ENCODE data around the gene CLPSL1. TPM values are rescaled to one million over a fixed set of nuclear protein-coding genes. Genes with fewer than 3 reads are reported as not detected.
A peak's percentile ranks its signal among the peaks of the same experiment; 100 is the strongest.

CLPSL1 gene
- total RNA-seq, 1 experiment from 2014 or later, result not detected

- H3F3A ChIP-seq (ENCODE audit: insufficient read depth, low read depth), result peaks cover 8% of the 10 kb centered on the region; the same call in 1 of the 2 replicates
- H3K9me3 ChIP-seq (ENCODE audit: insufficient read depth, low read depth), result no peaks in the 10 kb centered on the region
- H3K9me2 ChIP-seq (ENCODE audit: insufficient read depth), result no peaks in the 10 kb centered on the region
- no peak overlapping the region for H3K4me2 ChIP-seq
- ChIA-PET POLR2A (ENCODE audit: unreplicated experiment) (no interaction called here), CTCF (no interaction called here)
- intact Hi-C loops (cut with micrococcal nuclease; ENCODE audit: unreplicated experiment), result no loop called here
- no peaks in the 10 kb centered on the region for H3K27me3 ChIP-seq (ENCODE audit: insufficient read depth, low read depth)
- H3K27ac ChIP-seq, result no peak overlapping the region
- no peak overlapping the region for H3K4me3 ChIP-seq
- TF ChIP-seq CTCF (conservative IDR thresholded peaks at IDR 0.05) (no peak), EZH2 (IDR thresholded peaks at IDR 0.05; ENCODE audit: low read depth) (no peak)
- no TSS peak for BruUV-seq (replicated peaks)
- H3K79me2 ChIP-seq (ENCODE audit: low read depth), result no peaks in the 10 kb centered on the region
- no peak for DNase-seq
- no peaks in the 10 kb centered on the region for H4K20me1 ChIP-seq (ENCODE audit: insufficient read depth)
- no peaks in the 10 kb centered on the region for H3K36me3 ChIP-seq (ENCODE audit: low read depth)
- peaks cover 19% of the 10 kb centered on the region for H3K4me1 ChIP-seq (replicated peaks; ENCODE audit: insufficient read depth)
- no peak overlapping the region for H2AFZ ChIP-seq
Measured at GRCh38 chr6:35774116-35774794, 6.6 kb upstream of the CLPSL1 start.

GRCh38 chr6:35775031-35775430, 5.8 kb upstream of the CLPSL1 start:
- peaks cover 8% of the 10 kb centered on the region; the same call in 1 of the 2 replicates for H3F3A ChIP-seq (ENCODE audit: insufficient read depth, low read depth)
- no peaks in the 10 kb centered on the region for H3K36me3 ChIP-seq (ENCODE audit: low read depth)
- no peaks in the 10 kb centered on the region for H3K79me2 ChIP-seq (ENCODE audit: low read depth)
- POLR2A ChIA-PET (ENCODE audit: unreplicated experiment), result no interaction called here
- H3K4me3 ChIP-seq, result no peak overlapping the region
- TF ChIP-seq EZH2 (IDR thresholded peaks at IDR 0.05; ENCODE audit: low read depth), result no peak
- TF ChIP-seq CTCF (conservative IDR thresholded peaks at IDR 0.05), result no peak
- DNase-seq, result no peak
- H4K20me1 ChIP-seq (ENCODE audit: insufficient read depth), result no peaks in the 10 kb centered on the region
- no TSS peak for BruUV-seq (replicated peaks)
- no peak overlapping the region for H3K4me2 ChIP-seq
- H3K9me2 ChIP-seq (ENCODE audit: insufficient read depth), result no peaks in the 10 kb centered on the region
- peaks cover 19% of the 10 kb centered on the region for H3K4me1 ChIP-seq (replicated peaks; ENCODE audit: insufficient read depth)
- H3K27ac ChIP-seq, result no peak overlapping the region
- CTCF ChIA-PET, result no interaction called here
- intact Hi-C loops (cut with micrococcal nuclease; ENCODE audit: unreplicated experiment), result no loop called here
- H3K27me3 ChIP-seq (ENCODE audit: insufficient read depth, low read depth), result no peaks in the 10 kb centered on the region
- no peaks in the 10 kb centered on the region for H3K9me3 ChIP-seq (ENCODE audit: insufficient read depth, low read depth)
- H2AFZ ChIP-seq, result no peak overlapping the region

DNA sequence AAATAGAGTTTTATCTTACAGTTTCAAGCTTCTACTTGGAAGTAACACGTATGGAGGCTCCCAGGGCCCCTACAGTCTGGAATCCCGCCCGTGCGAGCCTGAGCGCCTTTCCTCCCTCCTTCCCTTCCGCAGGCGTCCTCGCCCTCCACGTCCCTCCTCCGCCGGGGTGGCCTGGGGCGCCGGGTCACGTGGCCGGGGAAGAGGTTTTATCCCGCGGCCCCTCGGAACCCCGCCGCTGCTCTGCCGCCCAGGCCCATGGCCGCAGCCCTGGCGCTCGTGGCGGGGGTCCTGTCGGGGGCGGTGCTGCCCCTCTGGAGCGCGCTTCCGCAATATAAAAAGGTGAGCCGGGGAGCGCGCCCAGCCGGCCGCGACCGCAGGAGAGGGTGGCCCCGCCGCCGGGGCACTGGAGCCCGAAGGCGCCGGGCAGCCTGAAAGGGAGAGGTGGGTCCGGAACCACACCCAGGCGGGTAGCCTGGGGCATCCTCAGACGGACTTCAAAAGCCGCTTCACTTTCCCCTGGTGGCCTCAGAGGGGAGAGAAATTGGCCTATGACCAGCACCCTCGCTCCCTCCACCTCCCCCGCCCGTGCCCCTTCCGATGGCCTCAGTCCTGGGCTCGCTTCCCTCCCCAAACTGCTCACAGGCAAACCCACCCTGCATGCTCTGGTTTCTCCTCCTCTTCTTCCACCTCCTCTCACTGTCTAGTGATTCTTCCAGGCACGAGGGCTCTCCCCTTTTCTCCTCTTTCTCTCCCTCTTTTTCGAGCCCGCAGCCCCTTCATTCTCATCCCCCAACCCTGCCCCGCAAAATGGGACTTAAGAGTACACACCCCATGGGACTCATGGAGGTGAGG, 4.2 kb upstream of the CLPSL1 start, which contains the start of gene CLPSL2:
Gene CLPSL2 (plus strand): TSS at position 235 of the 852 bp plus-strand sequence. CDS start 21 bp downstream, at position 256.
- CTCF ChIA-PET, result interaction anchor here (0.5 kb wide), 1 partner anchor 1350 kb away, joined by 4 read pairs; no protein-coding TSS in a partner anchor
- Histone ChIP-seq H3K9me3 (ENCODE audit: insufficient read depth, low read depth) (no peaks in the 10 kb centered on the region), H2AFZ (peak within 1 kb of the TSS; percentile 73), H3K27ac (no peak within 1 kb of the TSS), H3K4me1 (replicated peaks; ENCODE audit: insufficient read depth) (peaks cover 21% of the 10 kb centered on the region), H3K4me2 (peak within 1 kb of the TSS; percentile 86), H3K27me3 (ENCODE audit: insufficient read depth, low read depth) (no peaks in the 10 kb centered on the region), H3K36me3 (ENCODE audit: low read depth) (no peaks in the 10 kb centered on the region), H3K9me2 (ENCODE audit: insufficient read depth) (no peaks in the 10 kb centered on the region), H3F3A (ENCODE audit: insufficient read depth, low read depth) (peaks cover 8% of the 10 kb centered on the region; the same call in 1 of the 2 replicates), H3K79me2 (ENCODE audit: low read depth) (no peaks in the 10 kb centered on the region), H4K20me1 (ENCODE audit: insufficient read depth) (no peaks in the 10 kb centered on the region), H3K4me3 (peak within 1 kb of the TSS; percentile 63)
- TF ChIP-seq CTCF (conservative IDR thresholded peaks at IDR 0.05) (no peak), EZH2 (IDR thresholded peaks at IDR 0.05; ENCODE audit: low read depth) (no peak)
- peak; percentile 53 to 55 for DNase-seq
- intact Hi-C loops (cut with micrococcal nuclease; ENCODE audit: unreplicated experiment), result no loop called here
- BruUV-seq (replicated peaks), result no TSS peak
- POLR2A ChIA-PET (ENCODE audit: unreplicated experiment), result no interaction called here

All from PC-9 (cell line).